Measurements from ENCODE around the gene LPP.

GRCh38 chr3:188236271-188236670 lies 82.3 kb downstream of the LPP start:
- TF ChIP-seq EZH2 (IDR thresholded peaks at IDR 0.05; ENCODE audit: insufficient read depth, low read length) (no peak), CTCF (IDR thresholded peaks at IDR 0.05; ENCODE audit: insufficient read depth, low read depth, low read length) (no peak)
